PC-3 (cell line): ENCODE results near the gene CAMTA1. TPM values are rescaled to one million over a fixed set of nuclear protein-coding genes. Genes with fewer than 3 reads are reported as not detected.

Source experiments
- ATAC-seq: fragments of 200-7000 bp; cut with Tn5 transposase; 2 replicates; pipeline ENCODE4 v1.9.1; 2020; ENCODE audit warnings: mild to moderate bottlenecking, moderate library complexity
- BruUV-seq: library from RNA; stranded (reverse); fragments of 400-500 nt; replicated peaks from 2 replicates; lab custom pipeline; 2021; lab: Mats Ljungman, UMichigan
- CTCF ChIA-PET: fragments of 300-600 bp; sonication (Branson Sonifier 250); formaldehyde crosslinking; loops from one replicate; lab custom pipeline; 2022; ENCODE audit warnings: antibody characterized with exemption; lab: Charles Lee
- POLR2A ChIA-PET: fragments of 300-600 bp; sonication (Branson Sonifier 250); formaldehyde crosslinking; loops from one replicate; lab custom pipeline; 2022; ENCODE audit warnings: antibody characterized with exemption; ENCODE audit not compliant: unreplicated experiment; lab: Charles Lee
- DNase-seq: peaks from one replicate; pipeline ENCODE4 v3.0.0-alpha.2; 2015
- H2AFZ ChIP-seq: fragments of 300-600 bp; sonication (generic); 2 replicates; pipeline ENCODE4 v1.6.0; 2016; ENCODE audit warnings: antibody characterized with exemption, low read length
- H3F3A ChIP-seq: fragments of 300-600 bp; sonication (generic); one replicate; pipeline ENCODE4 v1.6.0; 2017; ENCODE audit warnings: antibody characterized with exemption, low read length, control low read depth, mild to moderate bottlenecking; ENCODE audit not compliant: unreplicated experiment
- H3K27ac ChIP-seq: fragments of 300-600 bp; sonication (generic); 2 replicates; pipeline ENCODE4 v1.5.1; 2016; ENCODE audit warnings: mild to moderate bottlenecking, low read length
- H3K27me3 ChIP-seq: fragments of 300-600 bp; sonication (generic); 2 replicates; pipeline ENCODE4 v1.6.1; 2016; ENCODE audit warnings: low read length, mixed read lengths
- H3K36me3 ChIP-seq: fragments of 300-600 bp; sonication (generic); 2 replicates; pipeline ENCODE4 v1.6.1; 2016; ENCODE audit warnings: low read depth, mixed run types, low read length, mixed read lengths
- H3K4me1 ChIP-seq: fragments of 300-600 bp; sonication (generic); 2 replicates; pipeline ENCODE4 v1.5.1; 2016; ENCODE audit warnings: low read length; ENCODE audit not compliant: insufficient read depth
- H3K4me2 ChIP-seq: fragments of 300-600 bp; sonication (generic); 2 replicates; pipeline ENCODE4 v1.6.0; 2016; ENCODE audit warnings: low read length
- H3K4me3 ChIP-seq: fragments of 300-600 bp; sonication (generic); 2 replicates; pipeline ENCODE4 v1.5.1; 2016; ENCODE audit warnings: mild to moderate bottlenecking, low read length, mixed read lengths
- H3K79me2 ChIP-seq: fragments of 300-600 bp; sonication (generic); 2 replicates; pipeline ENCODE4 v1.6.1; 2017; ENCODE audit warnings: low read length, mixed read lengths
- H3K9ac ChIP-seq: fragments of 300-600 bp; sonication (generic); 2 replicates; pipeline ENCODE4 v1.6.0; 2016; ENCODE audit warnings: mild to moderate bottlenecking, low read length
- H3K9me2 ChIP-seq: fragments of 300-600 bp; sonication (generic); replicated peaks from 2 replicates; pipeline ENCODE4 v1.6.1; 2016; ENCODE audit warnings: mixed run types, low read length, mixed read lengths
- H3K9me3 ChIP-seq: fragments of 300-600 bp; sonication (generic); 2 replicates; pipeline ENCODE4 v1.6.1; 2016; ENCODE audit warnings: low read length, mixed read lengths
- H4K20me1 ChIP-seq: fragments of 300-600 bp; sonication (generic); 2 replicates; pipeline ENCODE4 v1.6.1; 2016; ENCODE audit warnings: low read length, mixed read lengths
- EZH2 ChIP-seq: fragments of 300-600 bp; sonication (generic); IDR thresholded peaks from one replicate; pipeline ENCODE4 v1.6.1; 2017; ENCODE audit warnings: antibody characterized with exemption, mild to moderate bottlenecking, low read length; ENCODE audit not compliant: unreplicated experiment
- EZH2phosphoT487 ChIP-seq: fragments of 300-600 bp; sonication (generic); IDR thresholded peaks from 2 replicates; pipeline ENCODE4 v1.6.1; 2018; ENCODE audit warnings: mild to moderate bottlenecking, antibody characterized with exemption, low read length, borderline replicate concordance
- intact Hi-C: fragments of 100-400 bp; cut with micrococcal nuclease; formaldehyde crosslinking; loops from 2 replicates; pipeline ENCODE4 v1.9.0; 2023
- total RNA-seq: library from RNA; depleted of rRNA; stranded (reverse); fragments of >200 nt; gene quantifications from 2 replicates; pipeline ENCODE4 v1.2.3, GENCODE V29; 2014
- TF ChIP-seq, protein P1 (sequence below): fragments of 300-600 bp; sonication (generic); conservative IDR thresholded peaks from 2 replicates; pipeline ENCODE4 v1.5.1; 2017; ENCODE audit warnings: antibody characterized with exemption, low read depth, mild to moderate bottlenecking, low read length

CAMTA1 gene
- total RNA-seq, 1 experiment from 2014 or later, result 40.8 TPM

DNA sequence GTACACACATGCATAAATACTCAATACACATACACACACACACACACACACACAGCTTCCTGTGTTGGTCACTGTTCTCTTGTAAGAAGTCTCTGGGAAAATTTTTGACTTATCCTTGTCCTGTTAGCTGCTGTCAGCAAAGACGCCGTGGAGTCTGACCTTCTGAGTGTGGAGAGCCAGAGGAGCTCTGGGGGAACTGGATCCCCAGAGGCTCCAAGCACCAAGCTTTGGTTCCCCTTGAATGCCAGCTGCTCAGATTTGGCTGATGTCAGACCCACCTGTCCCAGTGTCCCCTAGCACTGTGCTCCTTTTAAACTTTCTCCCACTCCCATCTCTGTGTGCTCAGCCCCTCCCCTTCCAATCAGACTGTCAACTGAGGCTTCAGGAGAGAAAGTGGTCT lies 319.1 kb downstream of the CAMTA1 start:
- no peak for ATAC-seq
- POLR2A ChIA-PET, result no interaction called here
- BruUV-seq, result no TSS peak

DNA sequence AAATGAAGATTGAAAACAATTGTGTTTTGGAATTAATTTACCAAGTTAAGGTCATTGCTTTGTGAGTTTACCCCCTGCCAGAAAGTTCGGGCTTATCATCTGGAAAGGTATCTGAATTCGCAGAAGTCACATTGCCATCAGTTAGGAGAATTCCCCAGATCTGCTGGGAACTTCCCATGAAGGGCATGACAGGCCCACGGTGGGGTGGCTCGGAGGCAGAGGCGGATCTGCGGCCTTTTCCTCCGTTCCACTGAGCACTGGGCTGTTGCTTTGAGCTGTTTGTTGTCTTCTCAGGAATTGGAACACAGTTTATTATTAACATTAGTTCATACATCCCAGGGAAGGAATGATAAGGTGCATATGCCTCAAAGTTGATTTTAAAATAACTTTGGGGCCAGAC lies 320.0 kb downstream of the CAMTA1 start:
- Histone ChIP-seq H3K79me2 (no peaks in the 10 kb centered on the region), H3F3A (peaks cover 6% of the 10 kb centered on the region), H3K27me3 (peaks cover 52% of the 10 kb centered on the region), H4K20me1 (no peaks in the 10 kb centered on the region), H3K9me2 (no peaks in the 10 kb centered on the region), H3K27ac (no peak overlapping the region), H3K9ac (no peak overlapping the region), H3K4me2 (no peak overlapping the region), H3K4me1 (no peaks in the 10 kb centered on the region), H3K36me3 (no peaks in the 10 kb centered on the region), H3K4me3 (no peak overlapping the region), H3K9me3 (no peaks in the 10 kb centered on the region), H2AFZ (no peak overlapping the region)
- POLR2A ChIA-PET, result no interaction called here
- TF ChIP-seq EZH2, result no peak
- TF ChIP-seq, protein P1, sequence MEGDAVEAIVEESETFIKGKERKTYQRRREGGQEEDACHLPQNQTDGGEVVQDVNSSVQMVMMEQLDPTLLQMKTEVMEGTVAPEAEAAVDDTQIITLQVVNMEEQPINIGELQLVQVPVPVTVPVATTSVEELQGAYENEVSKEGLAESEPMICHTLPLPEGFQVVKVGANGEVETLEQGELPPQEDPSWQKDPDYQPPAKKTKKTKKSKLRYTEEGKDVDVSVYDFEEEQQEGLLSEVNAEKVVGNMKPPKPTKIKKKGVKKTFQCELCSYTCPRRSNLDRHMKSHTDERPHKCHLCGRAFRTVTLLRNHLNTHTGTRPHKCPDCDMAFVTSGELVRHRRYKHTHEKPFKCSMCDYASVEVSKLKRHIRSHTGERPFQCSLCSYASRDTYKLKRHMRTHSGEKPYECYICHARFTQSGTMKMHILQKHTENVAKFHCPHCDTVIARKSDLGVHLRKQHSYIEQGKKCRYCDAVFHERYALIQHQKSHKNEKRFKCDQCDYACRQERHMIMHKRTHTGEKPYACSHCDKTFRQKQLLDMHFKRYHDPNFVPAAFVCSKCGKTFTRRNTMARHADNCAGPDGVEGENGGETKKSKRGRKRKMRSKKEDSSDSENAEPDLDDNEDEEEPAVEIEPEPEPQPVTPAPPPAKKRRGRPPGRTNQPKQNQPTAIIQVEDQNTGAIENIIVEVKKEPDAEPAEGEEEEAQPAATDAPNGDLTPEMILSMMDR, result no peak
- intact Hi-C loops, result no loop called here
- no peak for DNase-seq
- BruUV-seq, result no TSS peak
- CTCF ChIA-PET, result no interaction called here
- no peak for ATAC-seq

More for the DNA sequence above, 319.1 kb downstream of the CAMTA1 start:
- no peaks in the 10 kb centered on the region for H3K79me2 ChIP-seq
- H3K27ac ChIP-seq, result no peak overlapping the region
- H2AFZ ChIP-seq, result no peak overlapping the region
- no peaks in the 10 kb centered on the region for H3K36me3 ChIP-seq
- CTCF ChIA-PET, result no interaction called here
- no peak overlapping the region for H3K9ac ChIP-seq
- H3F3A ChIP-seq, result peaks cover 6% of the 10 kb centered on the region
- no peaks in the 10 kb centered on the region for H3K4me1 ChIP-seq
- DNase-seq, result no peak
- H3K27me3 ChIP-seq, result peaks cover 55% of the 10 kb centered on the region
- no peak overlapping the region for H3K4me3 ChIP-seq
- no peak overlapping the region for H3K4me2 ChIP-seq
- H3K9me3 ChIP-seq, result no peaks in the 10 kb centered on the region
- no peaks in the 10 kb centered on the region for H4K20me1 ChIP-seq
- intact Hi-C loops, result no loop called here
- TF ChIP-seq EZH2 (no peak), EZH2phosphoT487 (no peak)
- TF ChIP-seq, protein P1, result no peak
- no peaks in the 10 kb centered on the region for H3K9me2 ChIP-seq

DNA sequence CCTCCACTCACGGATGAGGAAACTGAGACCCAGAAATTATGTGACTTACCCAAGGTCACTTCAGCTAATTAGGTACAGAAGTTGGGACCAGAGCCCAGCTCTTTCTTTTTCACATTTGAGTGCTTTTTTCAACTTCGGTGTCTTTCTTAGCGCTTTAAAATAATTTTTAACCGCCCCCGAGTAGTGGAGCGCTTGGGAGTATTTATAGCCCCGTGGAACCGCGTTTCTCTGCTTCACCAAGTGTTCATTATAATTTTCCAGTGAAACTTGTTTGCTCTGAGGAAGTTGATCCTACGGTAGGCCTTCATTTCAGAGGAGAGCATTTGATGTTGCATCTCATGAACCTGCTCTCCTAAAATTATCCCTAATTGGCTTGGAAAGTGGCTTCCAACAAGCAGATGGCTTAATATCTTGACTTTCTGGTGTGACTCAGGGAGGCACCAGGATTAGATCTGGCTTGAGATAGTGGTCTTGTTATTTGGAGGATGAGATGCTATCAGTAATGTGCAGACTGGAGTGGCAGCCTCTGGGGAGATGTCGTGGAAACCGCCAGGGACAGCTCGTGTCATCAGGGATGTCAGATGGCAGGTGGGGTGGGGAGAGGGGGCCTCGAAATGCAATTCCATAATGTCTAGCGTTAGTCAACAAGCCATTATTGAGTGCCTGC lies 321.3 kb downstream of the CAMTA1 start:
- no peak for DNase-seq
- Histone ChIP-seq H3K4me1 (no peaks in the 10 kb centered on the region), H3K4me3 (no peak overlapping the region), H3K4me2 (no peak overlapping the region), H3K79me2 (no peaks in the 10 kb centered on the region), H3K27ac (no peak overlapping the region), H3K9ac (no peak overlapping the region), H3F3A (peaks cover 6% of the 10 kb centered on the region), H2AFZ (no peak overlapping the region), H4K20me1 (no peaks in the 10 kb centered on the region), H3K27me3 (peaks cover 49% of the 10 kb centered on the region), H3K9me2 (no peaks in the 10 kb centered on the region), H3K9me3 (no peaks in the 10 kb centered on the region), H3K36me3 (no peaks in the 10 kb centered on the region)
- CTCF ChIA-PET, result no interaction called here
- TF ChIP-seq, protein P1, result no peak
- TF ChIP-seq EZH2, result no peak
- TF ChIP-seq EZH2phosphoT487, result no peak
- ATAC-seq, result no peak
- intact Hi-C loops, result no loop called here
- no TSS peak for BruUV-seq
- POLR2A ChIA-PET, result no interaction called here
